ENCODE results near the gene MICA. TPM values are rescaled to one million over a fixed set of nuclear protein-coding genes. Genes with fewer than 3 reads are reported as not detected.
"Not testable (repeated sequence)": the region's sequence is repeated elsewhere in the genome, so short reads cannot be mapped to it uniquely, and the experiment has no call there.

MICA gene
- total and polyA plus RNA-seq, 7 donors = 13.2 to 46.5 (median 24.0) TPM

- H3K27ac ChIP-seq = no peak overlapping the region
These were observed 49.5 kb downstream of the MICA start for GRCh38 chr6:31452859-31453258.

GRCh38 chr6:31453259-31453658 is 49.9 kb downstream of the MICA start:
- no peak for DNase-seq
- Histone ChIP-seq H3K4me1 (no peaks in the 10 kb centered on the region), H3K27me3 (no peaks in the 10 kb centered on the region), H3K9me3 (peaks cover 0 to 6% (median 0%) of the 10 kb centered on the region in 4 donors), H3K36me3 (no peaks in the 10 kb centered on the region), H3K4me3 (no peak overlapping the region), H3K27ac (no peak overlapping the region)
- intact Hi-C loops (cut with DNase I) = no loop called here
- TF ChIP-seq POLR2AphosphoS5 (IDR thresholded peaks at IDR 0.05) (no peak), CTCF (IDR thresholded peaks at IDR 0.05) (no peak), POLR2A (IDR thresholded peaks at IDR 0.05) (no peak), EP300 (IDR thresholded peaks at IDR 0.05) (no peak)
- 77 to 78% methylated on average over 2 of the region's 2 CpGs for WGBS, 2 donors

More at GRCh38 chr6:31452859-31453258, 49.5 kb downstream of the MICA start:
- H3K4me3 ChIP-seq = no peak overlapping the region
- no peaks in the 10 kb centered on the region for H3K4me1 ChIP-seq
- intact Hi-C loops (cut with DNase I) = no loop called here
- H3K27me3 ChIP-seq = no peaks in the 10 kb centered on the region
- H3K9me3 ChIP-seq = peaks cover 0 to 6% (median 0%) of the 10 kb centered on the region in 4 donors
- no peak for TF ChIP-seq POLR2A (IDR thresholded peaks at IDR 0.05)
- no peak for TF ChIP-seq CTCF (IDR thresholded peaks at IDR 0.05)
- no peak for TF ChIP-seq POLR2AphosphoS5 (IDR thresholded peaks at IDR 0.05)
- TF ChIP-seq EP300 (IDR thresholded peaks at IDR 0.05) = no peak
- no peaks in the 10 kb centered on the region for H3K36me3 ChIP-seq
- DNase-seq = no peak

- H3K27me3 ChIP-seq = peaks cover 0 to 14% (median 8%) of the 10 kb centered on the region in 3 donors
- intact Hi-C loops (cut with DNase I); H3K27ac ChIP-seq; DNase-seq; H3K9me3 ChIP-seq; H3K36me3 ChIP-seq; H3K4me3 ChIP-seq: not testable (repeated sequence)
- peaks cover 0 to 12% (median 6%) of the 10 kb centered on the region in 4 donors for H3K4me1 ChIP-seq
- WGBS, 2 donors = 86 to 91% methylated on average over 5 of the region's 5 CpGs
These were observed 56.5 kb downstream of the MICA start for GRCh38 chr6:31459864-31460263.

- no peaks in the 10 kb centered on the region for H3K36me3 ChIP-seq
- peaks cover 0 to 12% (median 6%) of the 10 kb centered on the region in 4 donors for H3K4me1 ChIP-seq
- DNase-seq = no peak
- H3K9me3 ChIP-seq = no peaks in the 10 kb centered on the region
- H3K4me3 ChIP-seq = no peak overlapping the region
- peaks cover 0 to 14% (median 8%) of the 10 kb centered on the region in 3 donors for H3K27me3 ChIP-seq
- no peak overlapping the region for H3K27ac ChIP-seq
- intact Hi-C loops (cut with DNase I) = no loop called here
- no peak for TF ChIP-seq EP300 (IDR thresholded peaks at IDR 0.05)
- no peak for TF ChIP-seq CTCF (IDR thresholded peaks at IDR 0.05)
- TF ChIP-seq POLR2AphosphoS5 (IDR thresholded peaks at IDR 0.05) = no peak
- WGBS, 2 donors = 97 to 98% methylated on average over 5 of the region's 5 CpGs
These were observed 57.1 kb downstream of the MICA start for GRCh38 chr6:31460361-31461025.

- 59 to 64% methylated on average over 11 of the region's 11 CpGs for WGBS, 2 donors
- DNase-seq = no peak
- no peak for TF ChIP-seq POLR2AphosphoS5 (IDR thresholded peaks at IDR 0.05)
- TF ChIP-seq EP300 (IDR thresholded peaks at IDR 0.05) = no peak
- no peak for TF ChIP-seq POLR2A (IDR thresholded peaks at IDR 0.05)
- no peak for TF ChIP-seq CTCF (IDR thresholded peaks at IDR 0.05)
- intact Hi-C loops (cut with DNase I) = no loop called here
- Histone ChIP-seq H3K9me3 (no peaks in the 10 kb centered on the region), H3K36me3 (no peaks in the 10 kb centered on the region), H3K27ac (peak overlapping the region; percentile 42 to 75 (median 52)), H3K4me1 (peaks cover 0 to 12% (median 6%) of the 10 kb centered on the region in 4 donors), H3K4me3 (peak overlapping the region; percentile 24 to 45 (median 42)), H3K27me3 (peaks cover 0 to 14% (median 8%) of the 10 kb centered on the region in 3 donors)
These were observed 58.9 kb downstream of the MICA start for GRCh38 chr6:31462026-31462963.
